Measurements from ENCODE around the gene VGF.
"Not testable (repeated sequence)": the region's sequence is repeated elsewhere in the genome, so short reads cannot be mapped to it uniquely, and the experiment has no call there.

VGF gene

DNA sequence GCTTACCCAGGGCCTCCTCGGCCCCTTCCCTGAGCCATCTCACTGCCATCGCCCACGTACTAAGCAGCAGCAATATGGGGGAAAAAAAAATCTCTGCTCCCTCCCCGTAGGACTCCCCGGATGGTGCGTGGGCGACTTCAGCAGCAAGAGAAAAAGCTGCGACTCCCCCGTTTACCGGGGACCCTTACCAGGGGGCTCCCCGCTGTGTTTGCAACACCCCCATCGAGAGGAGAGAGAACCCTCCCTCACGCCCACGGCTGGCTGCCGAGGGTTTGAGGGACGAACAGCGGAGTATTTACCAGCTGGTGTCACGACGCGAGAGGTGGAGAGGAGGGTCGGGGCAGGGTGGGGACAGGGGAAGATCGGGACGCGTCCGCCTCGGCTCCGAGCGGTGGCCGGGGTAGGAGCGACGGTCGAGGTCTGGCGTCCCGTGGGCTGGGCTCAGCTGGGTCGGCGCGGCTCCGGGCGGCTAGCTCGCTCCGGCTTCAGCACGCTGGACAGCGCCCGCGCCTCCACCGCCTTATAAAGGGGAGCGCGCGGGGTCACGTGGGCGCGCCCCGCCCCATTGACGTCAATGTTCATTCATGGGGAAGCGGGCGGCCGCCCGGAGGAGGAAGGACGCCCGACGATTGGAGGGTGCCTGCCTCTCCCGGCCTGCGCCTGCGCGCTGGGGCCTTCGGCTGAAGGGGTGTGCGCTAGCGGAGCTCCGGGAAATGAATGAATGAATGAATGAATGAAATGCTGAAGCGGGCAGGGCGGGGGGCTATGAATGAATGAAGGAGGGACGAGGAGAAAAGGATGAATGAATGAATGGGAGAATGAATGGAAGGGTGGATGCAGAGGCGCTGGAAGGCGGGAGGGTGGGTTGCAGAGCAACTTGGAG lies at the start of gene VGF:
TSS of gene VGF (minus strand) at position 495 of the 883 bp plus-strand sequence. CDS start 726 bp downstream, outside the sequence.
- peak; percentile 81 for DNase-seq (ENCODE audit: low read depth)

- DNase-seq (ENCODE audit: low read depth), result no peak
Measured at GRCh38 chr7:101212014-101212413, 46.6 kb upstream of the VGF start.

DNA sequence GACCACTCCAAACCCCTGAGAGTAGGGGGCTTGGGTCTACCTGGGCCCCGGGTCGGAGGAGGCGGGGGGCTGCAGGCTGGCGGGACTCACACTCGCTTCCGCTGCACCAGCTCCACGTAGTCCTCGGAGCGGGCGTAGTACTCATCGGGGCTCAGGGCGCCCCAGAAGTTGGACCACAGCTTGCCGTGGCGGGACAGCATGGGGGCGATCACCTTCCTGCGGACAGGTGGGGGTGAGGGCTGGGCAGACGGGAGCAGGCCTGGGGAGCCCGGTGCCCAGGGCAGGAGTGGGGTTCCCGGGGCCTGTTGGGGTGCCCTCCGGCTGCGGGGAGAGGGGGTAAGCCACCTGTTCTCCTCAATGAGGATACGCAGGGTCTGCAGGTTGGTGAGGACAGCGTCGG lies 46.1 kb upstream of the VGF start:
- no peak for DNase-seq (ENCODE audit: low read depth)

GRCh38 chr7:101210143-101210542 lies 44.8 kb upstream of the VGF start:
- DNase-seq (ENCODE audit: low read depth), result no peak

- DNase-seq (ENCODE audit: low read depth), result no peak
Measured at GRCh38 chr7:101208794-101209193, 43.4 kb upstream of the VGF start.

DNA sequence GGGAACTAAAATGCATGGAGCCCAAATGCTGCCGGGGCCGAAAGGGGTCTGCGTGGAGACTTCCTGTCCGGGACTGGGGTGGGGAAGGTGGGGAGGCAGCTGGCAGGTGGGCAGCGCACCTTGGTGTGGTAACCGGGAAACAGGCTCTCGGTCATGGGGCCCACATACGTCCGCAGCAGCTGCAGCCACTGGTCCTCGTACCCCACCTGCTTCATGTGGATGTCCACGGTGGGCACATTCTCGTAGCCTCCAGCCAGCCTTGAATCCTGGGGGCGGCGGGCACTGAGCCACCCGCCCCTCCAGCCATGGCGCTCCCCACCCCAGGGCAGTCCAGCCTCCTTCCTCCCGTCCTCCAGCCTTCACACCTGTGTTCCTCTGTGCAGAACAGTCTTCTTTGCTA lies 42.1 kb upstream of the VGF start:
- DNase-seq (ENCODE audit: low read depth), result no peak

GRCh38 chr7:101206665-101207042 lies 41.3 kb upstream of the VGF start:
- DNase-seq (ENCODE audit: low read depth), result no peak

GRCh38 chr7:101205901-101206664 lies 40.7 kb upstream of the VGF start:
- no peak for DNase-seq (ENCODE audit: low read depth)

DNA sequence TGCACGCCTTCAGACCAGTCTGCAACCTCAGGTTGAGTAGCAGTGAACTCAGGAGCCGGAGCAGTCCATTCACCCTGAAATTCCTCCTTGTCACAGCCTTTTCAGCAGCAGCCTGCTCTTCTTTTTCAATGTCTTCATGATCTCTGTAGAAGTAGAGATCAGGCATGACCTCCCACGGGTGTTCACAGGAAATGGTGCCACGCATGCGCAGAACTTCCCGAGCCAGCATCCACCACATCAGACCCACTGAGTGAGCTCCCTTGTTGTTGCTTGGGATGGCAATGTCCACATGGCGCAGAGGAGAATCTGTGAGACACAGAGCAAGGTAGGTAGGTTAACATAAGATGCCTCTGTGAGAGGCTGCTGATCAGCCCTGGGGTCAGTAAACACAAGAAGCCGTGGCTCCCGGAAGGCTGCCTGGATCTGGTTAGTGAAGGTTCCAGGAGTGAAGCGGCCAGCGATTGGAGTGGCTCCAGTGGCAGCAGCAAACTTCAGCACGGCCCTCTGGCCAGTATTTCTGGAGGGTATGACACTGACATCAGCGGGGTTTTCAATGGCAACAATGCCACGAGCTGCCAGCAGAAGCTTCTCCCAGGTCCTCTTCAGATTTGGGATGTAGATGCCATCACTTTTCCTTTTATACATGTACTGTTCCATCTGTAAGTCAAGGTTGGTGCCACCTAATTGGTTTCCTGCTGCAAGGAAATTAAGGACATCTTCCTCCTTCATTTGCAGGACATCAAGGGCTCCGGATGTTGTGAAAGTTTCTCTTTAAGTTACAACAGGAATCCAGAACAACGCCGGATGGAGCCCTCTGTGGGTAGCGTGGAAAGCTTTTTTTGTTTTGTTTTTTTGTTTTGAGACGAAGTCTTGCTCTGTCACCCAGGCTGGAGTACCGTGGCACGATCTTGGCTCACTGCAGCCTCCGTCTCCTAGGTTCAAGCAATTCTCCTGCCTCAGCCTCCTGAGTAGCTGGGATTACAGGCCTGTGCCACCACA lies 38.7 kb upstream of the VGF start:
- DNase-seq (ENCODE audit: low read depth), result not testable (repeated sequence)

GRCh38 chr7:101202603-101202918 lies 37.2 kb upstream of the VGF start:
- DNase-seq (ENCODE audit: low read depth), result no peak

DNA sequence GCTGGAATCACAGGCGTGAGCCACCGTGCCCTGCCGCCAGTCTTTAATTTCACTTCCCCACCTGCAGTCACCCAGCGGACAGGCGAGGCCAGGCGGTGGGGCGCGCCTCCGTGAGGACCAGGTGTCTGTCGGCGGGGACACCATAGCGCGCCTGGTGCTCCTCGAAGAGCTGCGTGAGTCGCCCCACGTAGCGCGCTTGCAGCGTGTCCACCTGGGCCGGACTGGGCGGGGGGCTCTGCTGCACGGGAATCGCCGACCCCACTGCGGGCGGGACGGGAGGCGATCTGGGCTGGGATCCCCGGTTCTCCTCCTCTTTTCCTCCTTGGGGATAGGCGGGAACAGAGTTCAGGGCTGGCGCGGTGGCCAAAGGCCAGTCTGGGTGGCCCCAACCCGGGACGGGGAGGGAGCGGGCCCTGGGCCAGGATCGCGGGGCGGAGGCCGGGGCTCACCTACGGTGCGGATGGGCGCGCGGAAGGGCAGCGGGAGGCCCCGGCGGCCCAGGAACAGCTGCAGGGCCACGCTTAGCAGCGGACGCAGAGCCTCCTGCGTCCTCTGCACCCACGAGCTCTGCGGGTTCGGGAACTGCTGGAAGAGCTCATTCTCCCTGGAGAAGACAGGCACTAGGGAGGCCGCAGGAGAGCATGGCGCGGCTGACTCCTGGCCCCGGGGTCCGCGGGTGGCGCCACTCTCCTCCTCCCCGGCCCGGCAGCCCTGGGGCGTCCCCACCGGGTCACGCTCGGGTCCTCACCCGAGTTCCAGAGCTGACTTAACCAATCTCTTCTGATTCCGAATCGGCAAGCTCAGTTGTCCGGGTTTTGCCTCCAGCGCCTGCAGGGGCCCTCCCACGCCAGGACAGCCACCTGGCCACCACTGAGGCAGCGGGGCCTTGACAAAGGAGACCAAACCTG lies 36.6 kb upstream of the VGF start:
- DNase-seq (ENCODE audit: low read depth), result no peak

DNA sequence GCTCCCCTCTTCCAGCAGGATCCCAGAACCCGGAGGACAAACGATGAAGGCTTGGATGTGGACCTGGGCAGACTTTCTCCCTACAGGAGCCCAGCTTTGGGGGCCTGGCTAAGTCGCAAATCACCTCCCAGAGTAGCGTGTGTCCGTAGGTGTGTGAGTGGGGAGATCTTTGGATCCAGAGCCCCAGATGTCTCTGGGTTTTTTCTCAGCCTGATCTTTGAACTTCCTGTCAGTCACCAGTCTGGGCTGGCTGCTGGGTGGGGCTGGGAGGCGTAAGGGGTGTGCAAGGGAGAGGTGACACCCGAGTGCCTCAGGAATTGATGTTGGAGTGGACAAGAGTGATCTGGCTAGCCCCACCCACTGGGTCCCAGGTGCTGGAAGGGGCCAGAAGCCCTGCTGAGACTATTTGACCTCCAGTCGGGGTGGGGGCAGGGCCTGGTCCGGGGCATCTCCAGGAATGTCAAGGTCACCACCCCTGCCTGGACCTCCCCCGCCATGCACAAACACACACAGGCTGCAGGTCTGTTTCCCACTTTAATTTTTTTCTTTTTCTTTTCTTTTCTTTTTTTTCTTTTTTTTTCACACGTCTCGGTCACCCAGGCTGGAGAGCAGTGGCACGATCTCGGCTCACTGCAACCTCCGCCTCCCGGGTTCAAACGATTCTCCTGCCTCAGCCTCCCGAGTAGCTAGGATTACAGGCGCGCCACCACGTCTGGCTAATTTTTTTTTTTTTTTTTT lies 35.7 kb upstream of the VGF start, which contains the start of gene MOGAT3:
TSS of gene MOGAT3 (minus strand) at position 175 of the 738 bp plus-strand sequence. CDS start 182 bp downstream, outside the sequence.
- DNase-seq (ENCODE audit: low read depth), result no peak

DNA sequence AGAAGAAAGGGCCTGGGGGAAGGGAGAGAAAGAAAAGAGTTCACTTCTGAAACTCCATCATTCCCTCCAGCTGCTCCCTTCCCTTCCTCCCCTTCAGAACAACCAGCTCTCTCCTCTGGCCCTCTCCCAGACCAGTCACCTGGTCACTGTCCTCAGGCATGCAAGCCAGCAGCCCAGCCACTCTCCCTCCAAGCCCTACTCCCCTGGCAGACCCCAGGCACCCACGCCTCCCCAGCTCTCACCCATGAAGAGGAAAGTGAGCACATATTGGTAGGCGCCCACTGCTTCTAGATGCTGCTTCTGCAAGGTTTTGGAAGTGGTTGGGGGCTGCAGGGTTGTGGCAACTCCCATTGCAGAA lies 35.1 kb upstream of the VGF start:
- DNase-seq (ENCODE audit: low read depth), result no peak

DNA sequence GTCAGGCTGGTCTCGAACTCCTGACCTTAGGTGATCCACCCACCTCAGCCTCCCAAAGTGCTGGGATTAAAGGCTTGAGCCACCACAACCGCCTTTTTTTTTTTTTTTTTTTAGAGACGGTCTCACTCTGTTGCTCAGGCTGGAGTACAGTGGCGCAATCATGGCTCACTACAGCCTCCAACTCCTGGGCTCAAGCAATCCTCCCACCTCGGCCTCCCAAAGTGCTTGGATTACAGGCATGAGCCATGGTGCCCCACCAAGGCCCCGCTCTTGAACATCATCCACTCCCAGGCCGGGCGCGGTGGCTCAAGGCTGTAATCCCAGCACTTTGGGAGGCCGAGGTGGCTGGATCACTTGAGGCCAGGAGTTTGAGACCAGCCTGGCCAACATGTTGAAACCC lies 34.2 kb upstream of the VGF start:
- not testable (repeated sequence) for DNase-seq (ENCODE audit: low read depth)

DNA sequence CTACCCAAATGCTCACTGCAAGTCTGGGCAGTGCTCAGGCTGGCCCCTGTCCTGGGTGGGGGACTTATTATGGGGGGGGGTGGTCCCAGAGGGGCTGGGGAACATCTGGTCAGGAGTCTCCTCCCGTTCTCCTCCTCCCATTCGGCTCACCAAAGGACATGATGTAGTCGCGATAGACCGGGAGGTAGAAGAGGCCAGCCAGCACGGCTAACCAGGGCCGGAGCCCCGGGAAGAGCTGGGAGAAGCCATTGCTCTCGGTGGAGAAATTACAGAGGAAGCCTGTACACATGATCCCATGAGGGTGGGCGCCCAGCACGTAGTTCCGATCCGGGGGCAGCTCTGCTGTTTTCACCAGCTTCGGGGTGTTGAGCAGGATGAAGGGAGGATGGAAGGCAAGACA lies 33.1 kb upstream of the VGF start:
- DNase-seq (ENCODE audit: low read depth), result no peak

DNA sequence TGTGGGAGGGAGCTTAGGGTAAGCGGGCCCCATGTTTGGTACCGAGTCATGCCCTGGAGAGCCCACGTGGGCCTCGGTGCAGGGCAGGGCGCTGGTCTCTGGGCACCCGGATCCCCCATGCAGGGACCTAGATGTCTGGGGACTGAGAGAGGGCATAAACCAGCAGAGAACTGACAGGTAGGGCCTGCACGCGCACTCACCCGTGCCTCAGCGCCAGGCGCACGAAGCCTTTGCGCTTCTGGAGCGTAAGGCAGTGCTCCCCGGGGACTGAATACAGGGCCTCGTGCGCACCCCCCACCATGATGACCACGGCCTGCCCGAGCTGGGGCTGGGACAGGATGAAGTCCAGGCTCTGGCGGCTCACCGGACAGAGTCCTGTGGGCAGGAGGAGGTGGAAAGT lies 32.6 kb upstream of the VGF start:
- no peak for DNase-seq (ENCODE audit: low read depth)

- no peak for DNase-seq (ENCODE audit: low read depth)
Measured at GRCh38 chr7:101195884-101196283, 30.5 kb upstream of the VGF start.

- no peak for DNase-seq (ENCODE audit: low read depth)
Measured at GRCh38 chr7:101189109-101189508, 23.7 kb upstream of the VGF start.

- no peak for DNase-seq (ENCODE audit: low read depth)
Measured at GRCh38 chr7:101186844-101187428, 21.6 kb upstream of the VGF start.

- no peak for DNase-seq (ENCODE audit: low read depth)
Measured at GRCh38 chr7:101186194-101186593, 20.8 kb upstream of the VGF start.
